Myocyte (in vitro differentiated cells): Measurements from ENCODE around the gene SYNPR. TPM values are rescaled to one million over a fixed set of nuclear protein-coding genes. Genes with fewer than 3 reads are reported as not detected.
A peak's percentile ranks its signal among the peaks of the same experiment; 100 is the strongest.

Experiments used
- DNase-seq: peaks from one replicate; pipeline ENCODE4 v3.0.0-alpha.2; 2012; ENCODE audit warnings: low read depth
- total RNA-seq: library from RNA; depleted of rRNA; stranded (reverse); fragments of >200 nt; gene quantifications from 2 replicates; pipeline ENCODE4 v1.2.3, GENCODE V29; 2014

SYNPR gene
- total RNA-seq, 1 donor from 2014 or later, result not detected

GRCh38 chr3:63470745-63471144 is 192.6 kb downstream of the SYNPR start:
- no peak for DNase-seq

- no peak for DNase-seq
These were observed 193.7 kb downstream of the SYNPR start for GRCh38 chr3:63471781-63472180.

DNA sequence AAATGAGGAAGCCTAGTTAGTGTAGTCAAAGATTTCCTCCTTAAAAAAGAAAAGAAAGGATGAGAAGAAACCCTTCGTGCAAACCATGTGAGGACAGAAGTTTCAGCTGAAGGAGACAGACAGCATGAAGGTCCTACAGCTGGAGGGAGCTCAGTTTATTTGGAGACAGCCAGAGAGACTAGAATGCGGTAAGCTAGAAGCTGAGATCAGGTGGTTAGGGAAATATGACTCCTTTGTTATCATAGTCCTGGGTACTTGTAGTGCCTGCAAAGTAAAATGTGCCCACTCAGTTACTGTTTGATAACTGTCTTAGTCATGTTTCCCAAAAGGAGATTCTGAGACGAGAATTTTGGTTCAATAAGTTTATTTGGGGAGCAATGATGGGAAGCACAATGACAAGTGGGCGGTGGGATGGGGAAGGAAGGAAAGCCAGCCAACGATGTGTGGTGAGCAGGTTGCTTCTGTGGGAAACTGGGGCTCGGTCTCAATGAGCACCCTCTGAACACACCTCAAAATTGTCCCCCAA is 195.6 kb downstream of the SYNPR start:
- no peak for DNase-seq

DNA sequence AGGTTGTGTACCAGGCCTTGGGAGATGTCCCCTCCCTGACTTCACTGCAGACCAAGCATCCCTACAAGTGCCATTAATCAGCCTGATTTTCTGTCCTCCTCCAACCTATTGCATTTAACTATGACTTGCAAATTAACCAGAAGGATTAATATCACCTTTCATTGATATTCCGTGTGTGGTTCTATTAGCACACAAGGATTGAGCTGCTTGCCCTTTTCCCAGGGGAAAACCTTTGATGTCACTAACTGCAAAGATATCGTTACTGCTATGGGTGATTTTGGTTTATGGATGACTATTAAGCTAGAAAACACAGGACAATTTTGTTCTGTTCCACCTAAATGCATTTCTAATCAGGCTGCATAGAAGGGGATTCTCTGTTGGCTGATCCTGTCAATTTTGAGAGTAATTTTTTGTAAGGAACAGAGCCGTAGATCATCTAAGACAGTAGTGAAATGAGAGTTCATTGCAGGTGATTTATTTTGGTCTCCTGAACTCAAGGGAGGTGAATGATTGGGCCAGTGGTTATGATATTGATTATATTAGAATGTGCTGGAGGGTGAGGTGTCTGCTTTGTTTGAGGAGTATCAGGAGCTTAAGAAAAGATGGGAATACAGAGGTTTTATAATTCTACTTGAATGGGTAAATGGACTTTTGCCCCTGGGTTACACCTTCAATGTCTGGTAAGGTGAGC is 196.9 kb downstream of the SYNPR start:
- no peak for DNase-seq

DNA sequence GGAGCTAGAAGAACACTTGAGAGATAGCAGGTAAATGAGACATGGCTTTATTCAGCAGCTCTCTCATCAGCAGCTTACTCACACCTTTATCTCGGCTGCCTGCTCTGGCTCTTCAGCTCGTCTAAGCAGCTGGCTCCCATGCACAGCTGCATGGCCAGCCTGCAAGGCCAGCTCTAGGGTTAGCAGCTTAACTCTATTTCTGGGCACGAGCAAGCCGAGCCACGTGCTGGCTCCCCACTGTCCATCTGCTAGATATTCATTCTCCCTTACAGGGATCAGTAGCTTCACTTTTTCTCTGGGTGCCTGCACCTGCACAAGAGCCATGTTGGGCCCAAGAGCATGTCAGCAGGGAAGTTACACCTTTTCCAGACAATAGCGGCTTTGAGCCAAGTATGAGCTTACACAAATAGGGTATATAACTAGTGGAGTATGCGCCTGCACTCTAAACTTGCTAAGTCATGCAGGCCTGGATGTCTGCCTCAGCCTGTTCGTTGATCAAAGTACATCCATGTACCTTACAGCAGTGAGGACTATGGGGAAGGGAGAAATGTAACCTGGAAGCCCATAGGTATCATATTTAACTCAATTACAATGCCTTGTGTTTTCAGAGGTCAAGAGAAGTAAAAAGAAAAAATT is 199.5 kb downstream of the SYNPR start:
- no peak for DNase-seq

GRCh38 chr3:63478990-63479660 is 201.0 kb downstream of the SYNPR start:
- DNase-seq, result no peak

- no peak for DNase-seq
These were observed 201.5 kb downstream of the SYNPR start for GRCh38 chr3:63479661-63480035.

GRCh38 chr3:63481627-63482026 is 203.5 kb downstream of the SYNPR start:
- no peak for DNase-seq

- DNase-seq, result no peak
These were observed 204.2 kb downstream of the SYNPR start for GRCh38 chr3:63482341-63482740.

GRCh38 chr3:63492464-63492863 is 214.4 kb downstream of the SYNPR start:
- no peak for DNase-seq

GRCh38 chr3:63493101-63493500 is 215.0 kb downstream of the SYNPR start:
- no peak for DNase-seq

- DNase-seq, result no peak
These were observed 216.5 kb downstream of the SYNPR start for GRCh38 chr3:63494646-63495045.

GRCh38 chr3:63497641-63498040 is 219.5 kb downstream of the SYNPR start:
- DNase-seq, result no peak

DNA sequence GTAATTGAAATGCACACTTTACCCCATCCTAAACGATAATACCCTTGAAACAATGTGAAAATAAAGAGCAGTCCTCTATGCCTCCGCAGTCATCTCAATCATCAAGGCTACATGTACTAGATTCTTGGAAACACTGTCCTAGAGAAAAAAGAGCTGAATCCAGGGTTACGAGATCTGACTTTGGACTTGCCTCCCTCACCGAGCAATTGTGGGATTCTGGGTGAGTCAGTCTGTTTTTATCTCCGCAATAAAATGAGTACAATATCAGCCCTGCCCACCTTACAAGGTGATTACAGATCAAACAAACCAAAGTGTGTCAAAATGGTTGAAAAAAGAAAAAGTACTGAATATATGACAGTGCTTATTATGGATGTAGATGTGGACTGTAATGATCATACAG is 222.1 kb downstream of the SYNPR start:
- no peak for DNase-seq

DNA sequence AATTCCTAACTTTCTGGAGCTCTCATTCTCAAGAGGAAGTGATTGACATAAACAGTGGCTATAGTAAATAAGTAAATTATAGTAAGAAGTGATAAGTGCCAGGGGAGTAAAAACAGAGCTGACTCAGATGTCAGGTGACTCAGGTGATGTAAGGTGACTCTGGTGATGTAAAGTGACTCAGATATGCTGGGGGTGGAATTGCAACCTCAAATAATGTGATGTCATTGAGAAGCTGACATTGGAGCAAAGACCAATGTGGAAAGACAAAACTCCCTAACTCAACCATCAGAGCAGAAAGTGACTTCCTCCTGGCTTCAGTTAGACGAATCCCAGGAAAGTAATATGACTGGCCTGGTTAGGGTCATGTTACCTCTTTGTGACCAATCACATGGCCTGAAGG is 230.2 kb downstream of the SYNPR start:
- DNase-seq, result no peak

GRCh38 chr3:63508771-63509170 is 230.7 kb downstream of the SYNPR start:
- no peak for DNase-seq

GRCh38 chr3:63513791-63514190 is 235.7 kb downstream of the SYNPR start:
- DNase-seq, result no peak

GRCh38 chr3:63514678-63515077 is 236.6 kb downstream of the SYNPR start:
- no peak for DNase-seq

GRCh38 chr3:63519426-63519825 is 241.3 kb downstream of the SYNPR start:
- peak; percentile 15 for DNase-seq

GRCh38 chr3:63521657-63522056 is 243.5 kb downstream of the SYNPR start:
- peak; percentile 1 for DNase-seq

- DNase-seq, result no peak
These were observed 245.0 kb downstream of the SYNPR start for GRCh38 chr3:63523100-63523499.

GRCh38 chr3:63528325-63529000 is 250.4 kb downstream of the SYNPR start:
- no peak for DNase-seq
